Karpas-422 (cell line): ENCODE results near the gene CCDC134. TPM values are rescaled to one million over a fixed set of nuclear protein-coding genes. Genes with fewer than 3 reads are reported as not detected.

Source experiments
- DNase-seq: peaks from one replicate; pipeline ENCODE4 v3.0.0-alpha.2; 2015
- H2AFZ ChIP-seq: fragments of 200-600 bp; sonication (generic); 2 replicates; pipeline ENCODE4 v1.6.1; 2014; ENCODE audit warnings: antibody characterized with exemption, low read length, mixed read lengths
- H3K27ac ChIP-seq: fragments of 200-600 bp; sonication (generic); 2 replicates; pipeline ENCODE4 v1.5.1; 2014; ENCODE audit warnings: mild to moderate bottlenecking, low read length, moderate library complexity
- H3K27me3 ChIP-seq: fragments of 200-600 bp; sonication (generic); 2 replicates; pipeline ENCODE4 v1.6.1; 2014; ENCODE audit warnings: low read length, mixed read lengths
- H3K36me3 ChIP-seq: fragments of 200-600 bp; sonication (generic); 2 replicates; pipeline ENCODE4 v1.6.1; 2014; ENCODE audit warnings: low read length, mixed read lengths; ENCODE audit not compliant: insufficient read depth
- H3K4me1 ChIP-seq: fragments of 200-600 bp; sonication (generic); 2 replicates; pipeline ENCODE4 v1.6.1; 2014; ENCODE audit warnings: mild to moderate bottlenecking, low read length, mixed read lengths
- H3K4me2 ChIP-seq: fragments of 200-600 bp; sonication (generic); 2 replicates; pipeline ENCODE4 v1.6.1; 2014; ENCODE audit warnings: low read length, low read depth, mild to moderate bottlenecking; ENCODE audit not compliant: poor library complexity, severe bottlenecking
- H3K4me3 ChIP-seq: fragments of 200-600 bp; sonication (generic); 2 replicates; pipeline ENCODE4 v1.5.1; 2014; ENCODE audit warnings: mild to moderate bottlenecking, antibody characterized with exemption, low read length, mixed read lengths
- H3K79me2 ChIP-seq: fragments of 200-600 bp; sonication (generic); 2 replicates; pipeline ENCODE4 v1.6.1; 2014; ENCODE audit warnings: mild to moderate bottlenecking, low read length, mixed read lengths
- H3K9ac ChIP-seq: fragments of 200-600 bp; sonication (generic); 2 replicates; pipeline ENCODE4 v1.6.0; 2014; ENCODE audit warnings: low read length
- H3K9me2 ChIP-seq: fragments of 200-600 bp; sonication (generic), shearing (Covaris generic); replicated peaks from 2 replicates; pipeline ENCODE4 v1.6.0; 2014; ENCODE audit warnings: mild to moderate bottlenecking, low read length, moderate library complexity; ENCODE audit not compliant: insufficient read depth
- H3K9me3 ChIP-seq: fragments of 300-700, 200-600 bp; sonication (generic); 2 replicates; pipeline ENCODE4 v1.6.1; 2014; ENCODE audit warnings: low read length, mixed read lengths
- H4K20me1 ChIP-seq: fragments of 200-600 bp; sonication (generic); 2 replicates; pipeline ENCODE4 v1.6.1; 2014; ENCODE audit warnings: mild to moderate bottlenecking, antibody characterized with exemption, low read length, low read depth; ENCODE audit not compliant: insufficient read depth
- total RNA-seq: library from RNA; depleted of rRNA; stranded (reverse); fragments of >200 nt; shearing (Covaris generic); gene quantifications from 2 replicates; pipeline ENCODE4 v1.2.3, GENCODE V29; 2014; ENCODE audit warnings: low replicate concordance

The CCDC134 gene
- total RNA-seq, 1 experiment from 2014 or later: 4.4 TPM

DNA sequence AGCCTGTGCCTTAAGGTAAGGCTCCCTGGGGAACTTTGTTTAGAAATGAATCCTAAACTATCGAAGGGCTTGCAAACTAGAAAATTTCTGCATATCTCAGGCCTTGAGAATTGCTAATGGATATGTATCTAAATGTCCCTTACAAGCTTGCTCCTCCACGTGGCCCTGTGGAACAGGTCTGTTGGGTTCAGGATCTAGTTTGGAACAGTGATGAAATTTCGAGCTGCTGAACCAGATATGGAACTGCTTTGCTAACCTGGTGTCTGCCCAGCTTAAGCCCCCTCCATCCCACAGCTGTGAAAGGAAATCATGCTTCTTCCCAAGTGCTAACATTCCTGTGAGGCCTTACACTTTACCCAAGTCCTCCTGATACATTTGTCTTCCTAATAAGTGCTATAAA, 44.0 kb downstream of the CCDC134 start:
- DNase-seq: no peak
- Histone ChIP-seq H3K36me3 (peaks cover 43% of the 10 kb centered on the region), H3K4me1 (peaks cover 83% of the 10 kb centered on the region), H3K9me2 (no peaks in the 10 kb centered on the region), H2AFZ (no peak overlapping the region), H3K4me2 (peak overlapping the region; percentile 23), H4K20me1 (peaks cover 66% of the 10 kb centered on the region), H3K79me2 (peaks cover 97% of the 10 kb centered on the region), H3K27ac (peak overlapping the region; percentile 66), H3K9me3 (no peaks in the 10 kb centered on the region), H3K9ac (peak overlapping the region; percentile 33; the same call in 1 of the 2 replicates), H3K27me3 (no peaks in the 10 kb centered on the region), H3K4me3 (no peak overlapping the region)

DNA sequence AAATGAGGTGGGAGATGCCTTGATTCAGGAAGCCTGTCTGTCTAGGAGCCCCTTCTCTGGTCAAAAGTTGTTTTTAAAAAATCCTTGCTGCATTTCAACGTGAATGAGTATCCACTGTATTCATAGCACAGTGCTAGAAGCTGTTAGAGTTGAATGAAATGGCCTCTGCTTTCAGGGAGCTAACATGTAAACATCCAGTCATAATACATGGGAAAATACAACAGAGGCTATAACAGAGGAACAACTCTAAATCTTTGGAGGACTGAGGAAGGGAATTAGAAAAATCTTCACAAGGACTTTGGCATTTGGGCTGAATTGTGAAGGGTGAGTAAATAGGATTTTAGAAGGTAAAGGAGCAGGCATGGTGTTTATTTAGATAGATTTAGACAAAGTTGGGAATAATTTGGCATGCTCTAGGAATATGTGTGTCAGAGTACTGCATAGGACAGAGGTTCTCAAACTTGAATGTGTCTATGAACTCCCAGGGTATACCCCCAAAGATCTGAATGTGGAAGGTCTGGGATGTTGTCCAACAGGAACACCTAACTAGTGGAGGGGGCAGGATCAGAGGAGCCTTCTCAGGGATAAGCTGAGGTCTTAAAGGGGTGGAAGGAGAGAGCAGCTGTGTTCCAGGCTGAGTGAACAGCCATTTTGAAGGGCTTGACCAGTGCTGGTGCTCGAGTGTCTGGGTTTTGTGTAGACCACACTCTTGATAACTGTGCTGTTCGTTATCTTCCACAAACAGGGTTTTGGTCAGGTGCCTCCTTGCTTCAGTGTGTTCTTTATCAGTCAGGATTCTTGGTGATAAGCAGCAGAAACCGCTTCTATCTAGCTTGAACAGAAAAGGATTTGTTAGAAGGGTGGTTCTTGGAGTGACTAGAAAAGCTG, 45.1 kb downstream of the CCDC134 start:
- H3K27me3 ChIP-seq: no peaks in the 10 kb centered on the region
- no peaks in the 10 kb centered on the region for H3K9me2 ChIP-seq
- H3K4me1 ChIP-seq: peaks cover 79% of the 10 kb centered on the region
- DNase-seq: no peak
- H3K9ac ChIP-seq: no peak overlapping the region; the same call in 1 of the 2 replicates
- no peak overlapping the region for H3K4me3 ChIP-seq
- no peak overlapping the region for H3K4me2 ChIP-seq
- H3K9me3 ChIP-seq: no peaks in the 10 kb centered on the region
- H3K36me3 ChIP-seq: peaks cover 41% of the 10 kb centered on the region
- H2AFZ ChIP-seq: no peak overlapping the region
- H3K27ac ChIP-seq: peak overlapping the region; percentile 50
- peaks cover 66% of the 10 kb centered on the region for H4K20me1 ChIP-seq
- H3K79me2 ChIP-seq: peaks cover 97% of the 10 kb centered on the region

DNA sequence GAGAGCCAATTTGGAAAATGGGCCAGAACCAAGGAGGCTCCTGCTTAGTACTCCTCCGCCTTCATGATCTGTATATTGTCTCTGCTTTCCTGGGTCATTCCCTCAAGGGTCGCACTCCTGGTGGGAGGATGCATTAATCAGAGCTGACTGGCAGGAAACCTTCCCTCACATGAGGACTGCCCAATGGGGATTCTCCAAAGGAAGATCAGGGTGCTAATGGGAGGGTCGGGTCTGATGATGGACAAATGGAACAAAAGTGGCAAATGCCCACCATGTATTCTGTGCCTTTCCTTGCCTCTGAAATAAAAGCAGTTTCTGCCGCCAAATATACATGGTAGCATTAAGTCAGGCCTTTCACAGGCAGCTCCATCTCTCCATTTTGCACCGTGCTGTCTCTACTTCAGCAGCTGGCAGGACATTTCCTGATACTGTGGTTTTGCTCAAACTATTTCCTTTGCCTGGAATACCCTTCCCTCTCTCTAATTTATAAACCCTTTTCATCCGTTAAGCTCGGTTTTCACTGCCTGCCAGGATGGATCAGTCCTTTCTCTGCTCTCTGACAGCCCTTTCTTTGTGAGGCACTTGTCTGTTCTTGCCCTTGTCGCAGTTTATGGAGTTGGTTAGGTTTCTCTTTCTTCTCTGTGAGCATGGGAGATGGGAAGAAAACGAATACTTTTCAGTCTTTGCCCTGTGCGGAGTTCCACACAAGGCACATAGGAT, 45.9 kb downstream of the CCDC134 start:
- H3K36me3 ChIP-seq: peaks cover 37% of the 10 kb centered on the region
- no peaks in the 10 kb centered on the region for H3K27me3 ChIP-seq
- no peaks in the 10 kb centered on the region for H3K9me3 ChIP-seq
- peaks cover 72% of the 10 kb centered on the region for H3K4me1 ChIP-seq
- H3K9me2 ChIP-seq: no peaks in the 10 kb centered on the region
- H3K79me2 ChIP-seq: peaks cover 97% of the 10 kb centered on the region
- DNase-seq: no peak
- H2AFZ ChIP-seq: no peak overlapping the region
- peak overlapping the region; percentile 36 for H3K27ac ChIP-seq
- peak overlapping the region; percentile 2 for H3K4me2 ChIP-seq
- no peak overlapping the region; the same call in 1 of the 2 replicates for H3K9ac ChIP-seq
- peaks cover 61% of the 10 kb centered on the region for H4K20me1 ChIP-seq
- no peak overlapping the region for H3K4me3 ChIP-seq

DNA sequence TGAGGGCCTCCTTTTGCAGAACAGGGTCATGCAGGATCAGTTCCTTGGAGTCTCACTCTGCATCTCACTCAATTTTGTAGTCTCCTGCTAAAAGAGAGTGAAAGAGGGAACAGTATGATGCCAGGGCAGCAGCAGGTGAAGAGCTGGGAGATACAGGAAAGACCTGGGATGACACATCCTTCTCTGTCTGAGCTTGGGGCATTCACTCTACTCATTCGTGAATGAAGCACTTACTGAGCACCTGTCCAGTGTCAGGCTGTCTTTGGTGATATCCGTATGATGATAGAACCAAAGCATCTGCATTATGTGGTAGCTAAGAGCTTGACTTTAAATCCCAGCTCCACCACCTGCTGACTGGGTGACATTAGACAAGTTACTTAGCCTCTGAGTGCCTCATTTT, 46.8 kb downstream of the CCDC134 start:
- no peaks in the 10 kb centered on the region for H3K9me3 ChIP-seq
- H3K79me2 ChIP-seq: peaks cover 97% of the 10 kb centered on the region
- H2AFZ ChIP-seq: no peak overlapping the region
- peaks cover 57% of the 10 kb centered on the region for H4K20me1 ChIP-seq
- H3K4me1 ChIP-seq: peaks cover 64% of the 10 kb centered on the region
- H3K9ac ChIP-seq: no peak overlapping the region
- DNase-seq: no peak
- no peaks in the 10 kb centered on the region for H3K27me3 ChIP-seq
- H3K4me3 ChIP-seq: no peak overlapping the region
- no peaks in the 10 kb centered on the region for H3K9me2 ChIP-seq
- H3K4me2 ChIP-seq: no peak overlapping the region
- 0 out of 2 replicates have a peak overlapping the region, but pooled peaks have one; percentile 36 for H3K27ac ChIP-seq
- peaks cover 31% of the 10 kb centered on the region for H3K36me3 ChIP-seq

DNA sequence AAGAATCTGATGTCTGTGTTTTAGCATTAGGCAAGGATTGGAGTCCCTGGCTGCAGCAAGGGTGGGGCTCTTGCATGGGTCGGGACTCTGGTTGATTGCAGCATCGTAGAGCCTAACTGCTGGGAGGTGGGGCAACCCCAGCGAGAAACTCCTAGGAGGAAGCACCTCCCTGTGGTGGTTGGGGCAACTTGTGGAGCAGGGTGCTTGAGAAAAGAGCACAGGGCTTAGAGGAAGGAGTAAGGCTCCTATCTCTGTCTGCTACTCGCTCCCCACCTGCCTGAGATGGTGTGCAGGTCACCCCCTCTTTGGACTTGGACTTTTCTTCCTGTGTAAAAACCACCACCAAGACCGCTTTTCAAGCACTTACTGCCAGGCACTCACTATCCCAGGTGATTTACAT, 48.0 kb downstream of the CCDC134 start:
- Histone ChIP-seq H3K27me3 (no peaks in the 10 kb centered on the region), H4K20me1 (peaks cover 58% of the 10 kb centered on the region), H3K36me3 (peaks cover 24% of the 10 kb centered on the region), H3K9me2 (no peaks in the 10 kb centered on the region), H3K9ac (no peak overlapping the region), H3K4me1 (peaks cover 53% of the 10 kb centered on the region), H2AFZ (no peak overlapping the region), H3K4me3 (no peak overlapping the region), H3K27ac (peak overlapping the region; percentile 11; the same call in 1 of the 2 replicates), H3K79me2 (peaks cover 97% of the 10 kb centered on the region), H3K9me3 (no peaks in the 10 kb centered on the region), H3K4me2 (no peak overlapping the region)
- DNase-seq: no peak

DNA sequence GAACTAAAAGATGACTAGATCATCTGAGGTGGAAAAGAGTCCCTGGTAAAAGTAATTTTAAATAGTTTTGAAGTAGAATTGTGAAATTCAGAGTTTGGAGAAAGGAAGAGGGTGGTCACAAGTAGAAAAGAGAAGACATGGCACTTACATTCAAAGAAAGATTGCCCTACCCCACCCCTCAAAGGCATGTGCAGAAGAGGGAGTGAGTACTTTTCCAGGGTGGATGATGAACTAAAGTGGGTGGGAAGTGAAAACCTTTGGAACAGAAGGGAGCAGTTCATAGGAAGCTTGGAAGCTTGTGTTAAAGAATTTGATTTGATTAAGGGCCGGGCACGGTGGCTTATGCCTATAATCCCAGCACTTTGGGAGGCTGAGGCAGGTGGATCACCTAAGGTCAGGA, 56.0 kb downstream of the CCDC134 start:
- peaks cover 22% of the 10 kb centered on the region; the same call in 1 of the 2 replicates for H4K20me1 ChIP-seq
- H3K4me2 ChIP-seq: no peak overlapping the region
- no peaks in the 10 kb centered on the region for H3K9me2 ChIP-seq
- no peak overlapping the region for H3K4me3 ChIP-seq
- DNase-seq: no peak
- H3K27me3 ChIP-seq: no peaks in the 10 kb centered on the region
- no peak overlapping the region for H2AFZ ChIP-seq
- H3K9me3 ChIP-seq: no peaks in the 10 kb centered on the region
- H3K79me2 ChIP-seq: peaks cover 99% of the 10 kb centered on the region
- H3K9ac ChIP-seq: no peak overlapping the region
- H3K4me1 ChIP-seq: peaks cover 61% of the 10 kb centered on the region
- H3K36me3 ChIP-seq: peaks cover 10% of the 10 kb centered on the region; the same call in 1 of the 2 replicates
- peak overlapping the region; percentile 71; the same call in 1 of the 2 replicates for H3K27ac ChIP-seq

DNA sequence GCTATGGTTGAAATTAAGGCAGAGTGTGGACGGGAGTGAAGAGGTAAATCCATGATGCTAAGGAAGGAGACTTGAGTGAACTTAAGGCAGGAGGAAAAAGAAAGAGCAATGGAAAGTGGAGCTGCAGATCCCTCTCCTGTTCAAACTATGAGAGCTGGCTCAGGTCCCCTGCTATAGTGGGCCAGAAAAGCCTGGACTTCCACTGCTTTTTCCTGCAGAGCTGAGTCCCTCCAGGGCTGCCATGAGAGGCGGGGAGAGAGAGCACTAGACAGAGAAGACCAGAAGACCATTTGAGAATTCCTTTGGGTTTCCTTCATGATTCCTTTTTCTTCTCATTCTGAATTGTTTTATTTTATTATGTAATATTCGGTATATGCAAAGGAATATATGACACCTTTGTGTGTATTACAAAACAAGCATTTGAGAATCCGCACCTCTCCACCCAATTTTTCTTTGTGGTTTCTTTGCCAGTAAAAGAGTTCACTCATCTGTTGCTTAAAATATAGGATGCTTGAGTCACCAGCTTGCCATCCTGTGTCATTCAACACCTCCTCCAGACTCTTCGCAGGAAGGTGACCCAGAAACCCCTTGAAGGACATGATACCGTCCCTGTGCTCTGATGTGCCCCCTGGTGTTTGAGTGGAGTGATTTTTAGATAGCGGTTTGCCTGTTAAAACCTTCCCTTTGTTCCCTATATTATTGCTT, 56.8 kb downstream of the CCDC134 start:
- Histone ChIP-seq H3K4me3 (no peak overlapping the region), H3K79me2 (peaks cover 99% of the 10 kb centered on the region), H3K4me2 (peak overlapping the region; percentile 49), H3K36me3 (peaks cover 8% of the 10 kb centered on the region; the same call in 1 of the 2 replicates), H3K4me1 (peaks cover 70% of the 10 kb centered on the region), H4K20me1 (peaks cover 19% of the 10 kb centered on the region; the same call in 1 of the 2 replicates), H3K27ac (peak overlapping the region; percentile 71), H3K9me3 (no peaks in the 10 kb centered on the region), H3K9me2 (no peaks in the 10 kb centered on the region), H3K27me3 (no peaks in the 10 kb centered on the region), H2AFZ (no peak overlapping the region), H3K9ac (peak overlapping the region; percentile 31)
- DNase-seq: peak; percentile 84
